ENCODE data around the gene PIGS. TPM values are rescaled to one million over a fixed set of nuclear protein-coding genes. Genes with fewer than 3 reads are reported as not detected.
"Not testable (repeated sequence)": the region's sequence is repeated elsewhere in the genome, so short reads cannot be mapped to it uniquely, and the experiment has no call there.

Gene PIGS
- total RNA-seq, 3 donors from 2014 or later, result 35.4 to 63.5 (median 53.3) TPM

GRCh38 chr17:28524476-28525424 is 46.6 kb downstream of the PIGS start:
- H3K27me3 ChIP-seq, result no peaks in the 10 kb centered on the region
- peak overlapping the region; percentile 82 to 85 for H3K27ac ChIP-seq
- H3K4me3 ChIP-seq, result peak overlapping the region in 1 of 3 donors; percentile 5
- no peak for TF ChIP-seq POLR2AphosphoS5 (IDR thresholded peaks at IDR 0.05)
- no peak for TF ChIP-seq CTCF (IDR thresholded peaks at IDR 0.05)
- no peak for TF ChIP-seq POLR2A (IDR thresholded peaks at IDR 0.05)
- intact Hi-C loops (cut with DNase I; ENCODE audit: low total_unique reads), result no loop called here
- peak; percentile 61 to 71 for DNase-seq (ENCODE audit: low spot score in 2 of 2)
- H3K36me3 ChIP-seq, result no peaks in the 10 kb centered on the region
- peaks cover 0 to 9% of the 10 kb centered on the region in 2 donors for H3K4me1 ChIP-seq
- no peaks in the 10 kb centered on the region for H3K9me3 ChIP-seq

- Histone ChIP-seq H3K27me3 (no peaks in the 10 kb centered on the region), H3K9me3 (no peaks in the 10 kb centered on the region), H3K4me3 (no peak overlapping the region), H3K27ac (no peak overlapping the region), H3K36me3 (no peaks in the 10 kb centered on the region), H3K4me1 (peaks cover 0 to 9% of the 10 kb centered on the region in 2 donors)
- no peak for DNase-seq (ENCODE audit: low spot score in 2 of 2)
- intact Hi-C loops (cut with DNase I; ENCODE audit: low total_unique reads), result no loop called here
- TF ChIP-seq POLR2A (IDR thresholded peaks at IDR 0.05) (no peak), POLR2AphosphoS5 (IDR thresholded peaks at IDR 0.05) (no peak), CTCF (IDR thresholded peaks at IDR 0.05) (no peak)
These were observed 47.4 kb downstream of the PIGS start for GRCh38 chr17:28523876-28524275.

GRCh38 chr17:28523186-28523585 is 48.1 kb downstream of the PIGS start:
- Histone ChIP-seq H3K4me1 (peaks cover 0 to 9% of the 10 kb centered on the region in 2 donors), H3K27ac (no peak overlapping the region), H3K9me3 (no peaks in the 10 kb centered on the region), H3K27me3 (no peaks in the 10 kb centered on the region), H3K36me3 (no peaks in the 10 kb centered on the region), H3K4me3 (no peak overlapping the region)
- no peak for DNase-seq (ENCODE audit: low spot score in 2 of 2)
- intact Hi-C loops (cut with DNase I; ENCODE audit: low total_unique reads), result no loop called here
- TF ChIP-seq POLR2AphosphoS5 (IDR thresholded peaks at IDR 0.05), result no peak
- TF ChIP-seq POLR2A (IDR thresholded peaks at IDR 0.05), result no peak
- no peak for TF ChIP-seq CTCF (IDR thresholded peaks at IDR 0.05)

GRCh38 chr17:28522281-28522680 is 49.0 kb downstream of the PIGS start:
- H3K27ac ChIP-seq; H3K36me3 ChIP-seq; intact Hi-C loops (cut with DNase I; ENCODE audit: low total_unique reads); H3K4me1 ChIP-seq; DNase-seq (ENCODE audit: low spot score in 2 of 2); H3K4me3 ChIP-seq; H3K27me3 ChIP-seq; H3K9me3 ChIP-seq: not testable (repeated sequence)

- TF ChIP-seq CTCF (IDR thresholded peaks at IDR 0.05) (no peak), POLR2A (IDR thresholded peaks at IDR 0.05) (no peak), POLR2AphosphoS5 (IDR thresholded peaks at IDR 0.05) (no peak)
- H3K27me3 ChIP-seq, result no peaks in the 10 kb centered on the region
- no peaks in the 10 kb centered on the region for H3K36me3 ChIP-seq
- H3K9me3 ChIP-seq, result no peaks in the 10 kb centered on the region
- no peak for DNase-seq (ENCODE audit: low spot score in 2 of 2)
- intact Hi-C loops (cut with DNase I; ENCODE audit: low total_unique reads), result no loop called here
- no peaks in the 10 kb centered on the region for H3K4me1 ChIP-seq
- no peak overlapping the region for H3K27ac ChIP-seq
- H3K4me3 ChIP-seq, result no peak overlapping the region
These were observed 49.8 kb downstream of the PIGS start for GRCh38 chr17:28521311-28522085.

Measured in breast epithelium (tissue), 4 donors.